Epithelial cell of esophagus (primary cell): ENCODE results near the gene TACC2.
"Not testable (repeated sequence)": the region's sequence is repeated elsewhere in the genome, so short reads cannot be mapped to it uniquely, and the experiment has no call there.

Source experiments
- DNase-seq: peaks from one replicate; pipeline ENCODE4 v3.0.0; 2010; ENCODE audit warnings: low read depth
- H3K4me3 ChIP-seq: 2 replicates; pipeline ENCODE4 v1.5.1; 2011; ENCODE audit warnings: mild to moderate bottlenecking, low read length, control low read depth
- TF ChIP-seq, protein P1 (sequence below): IDR thresholded peaks from 2 replicates; pipeline ENCODE4 v1.5.1; 2011; ENCODE audit warnings: low read depth, mild to moderate bottlenecking, low read length, control low read depth, inconsistent platforms; ENCODE audit not compliant: insufficient read depth; ENCODE audit errors: missing control alignments

The TACC2 gene

DNA sequence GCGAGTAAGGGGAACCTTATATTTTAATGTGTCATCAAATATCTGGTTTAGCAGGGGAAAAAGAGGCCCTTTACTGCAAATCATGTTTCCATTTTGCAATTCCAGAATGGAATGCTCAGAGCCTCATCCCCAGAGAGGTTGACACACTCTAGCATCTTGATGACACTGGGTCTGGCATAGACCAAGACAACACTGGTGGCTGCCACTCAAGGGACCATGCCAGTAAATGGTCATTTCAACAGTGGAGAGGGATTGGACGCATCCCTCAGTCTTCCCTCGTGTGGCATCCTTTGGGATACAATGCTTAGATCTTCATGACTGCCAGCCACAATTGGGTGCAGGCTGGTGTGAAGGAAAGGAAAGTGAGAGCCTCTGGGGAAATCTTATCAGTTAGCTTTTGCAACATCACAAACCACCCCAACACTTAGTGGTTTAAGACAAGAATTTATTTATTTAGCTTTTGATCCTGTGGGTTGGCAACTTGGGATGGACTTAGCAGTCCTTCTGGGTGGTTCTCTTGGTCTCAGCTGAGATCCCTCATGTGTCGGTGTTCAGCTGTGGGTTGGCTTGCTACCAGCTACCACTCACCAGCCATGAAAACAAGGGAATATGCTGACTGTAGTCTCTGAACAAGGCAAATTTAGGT is 21.6 kb downstream of the TACC2 start:
- TF ChIP-seq, protein P1, sequence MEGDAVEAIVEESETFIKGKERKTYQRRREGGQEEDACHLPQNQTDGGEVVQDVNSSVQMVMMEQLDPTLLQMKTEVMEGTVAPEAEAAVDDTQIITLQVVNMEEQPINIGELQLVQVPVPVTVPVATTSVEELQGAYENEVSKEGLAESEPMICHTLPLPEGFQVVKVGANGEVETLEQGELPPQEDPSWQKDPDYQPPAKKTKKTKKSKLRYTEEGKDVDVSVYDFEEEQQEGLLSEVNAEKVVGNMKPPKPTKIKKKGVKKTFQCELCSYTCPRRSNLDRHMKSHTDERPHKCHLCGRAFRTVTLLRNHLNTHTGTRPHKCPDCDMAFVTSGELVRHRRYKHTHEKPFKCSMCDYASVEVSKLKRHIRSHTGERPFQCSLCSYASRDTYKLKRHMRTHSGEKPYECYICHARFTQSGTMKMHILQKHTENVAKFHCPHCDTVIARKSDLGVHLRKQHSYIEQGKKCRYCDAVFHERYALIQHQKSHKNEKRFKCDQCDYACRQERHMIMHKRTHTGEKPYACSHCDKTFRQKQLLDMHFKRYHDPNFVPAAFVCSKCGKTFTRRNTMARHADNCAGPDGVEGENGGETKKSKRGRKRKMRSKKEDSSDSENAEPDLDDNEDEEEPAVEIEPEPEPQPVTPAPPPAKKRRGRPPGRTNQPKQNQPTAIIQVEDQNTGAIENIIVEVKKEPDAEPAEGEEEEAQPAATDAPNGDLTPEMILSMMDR, result no peak
- H3K4me3 ChIP-seq, result no peak overlapping the region
- DNase-seq, result no peak

DNA sequence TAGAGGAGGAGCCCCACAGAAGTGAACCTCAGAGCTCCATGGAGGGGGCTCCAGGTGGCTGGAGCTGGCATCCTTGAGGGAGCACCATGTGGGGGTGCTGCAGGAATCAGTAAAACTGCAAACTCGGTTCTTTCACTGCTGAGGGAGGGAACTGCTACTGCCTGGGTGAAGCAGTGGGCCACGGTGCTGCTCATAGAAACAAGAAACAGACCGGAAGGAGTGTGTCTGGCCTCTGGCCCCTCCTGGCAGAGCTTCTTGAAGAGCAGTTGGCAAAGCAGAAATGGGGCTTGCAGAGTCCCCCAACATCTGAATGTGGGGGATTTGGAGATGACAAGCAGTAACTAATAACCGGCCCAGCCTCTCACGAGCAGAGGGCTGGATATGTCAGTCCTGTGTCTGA is 23.8 kb downstream of the TACC2 start:
- TF ChIP-seq, protein P1, result no peak
- no peak overlapping the region for H3K4me3 ChIP-seq
- no peak for DNase-seq

DNA sequence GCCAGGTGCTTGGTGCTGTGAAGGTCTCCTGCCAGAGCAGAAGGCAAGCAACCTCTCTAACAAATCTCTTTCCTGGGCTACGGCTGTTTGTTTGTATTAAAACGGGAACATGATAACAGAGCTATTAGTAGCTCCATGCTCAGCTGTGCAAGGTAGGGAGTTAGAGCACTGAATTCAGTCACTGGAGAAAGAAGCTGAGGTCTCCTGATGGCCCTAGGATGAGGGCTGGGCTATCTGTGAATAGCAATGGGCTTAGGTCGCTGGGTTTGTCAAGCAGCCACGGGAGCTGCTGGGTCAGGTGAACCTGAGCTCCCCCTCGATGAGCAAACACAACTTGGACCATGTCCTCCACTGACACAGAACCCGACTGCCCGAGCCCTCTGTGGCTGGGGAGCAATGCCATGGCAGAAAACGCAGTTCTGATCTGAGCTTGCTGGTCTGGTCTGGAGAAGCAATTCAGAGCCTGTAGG is 24.4 kb downstream of the TACC2 start:
- TF ChIP-seq, protein P1, result no peak
- no peak for DNase-seq
- H3K4me3 ChIP-seq, result no peak overlapping the region

DNA sequence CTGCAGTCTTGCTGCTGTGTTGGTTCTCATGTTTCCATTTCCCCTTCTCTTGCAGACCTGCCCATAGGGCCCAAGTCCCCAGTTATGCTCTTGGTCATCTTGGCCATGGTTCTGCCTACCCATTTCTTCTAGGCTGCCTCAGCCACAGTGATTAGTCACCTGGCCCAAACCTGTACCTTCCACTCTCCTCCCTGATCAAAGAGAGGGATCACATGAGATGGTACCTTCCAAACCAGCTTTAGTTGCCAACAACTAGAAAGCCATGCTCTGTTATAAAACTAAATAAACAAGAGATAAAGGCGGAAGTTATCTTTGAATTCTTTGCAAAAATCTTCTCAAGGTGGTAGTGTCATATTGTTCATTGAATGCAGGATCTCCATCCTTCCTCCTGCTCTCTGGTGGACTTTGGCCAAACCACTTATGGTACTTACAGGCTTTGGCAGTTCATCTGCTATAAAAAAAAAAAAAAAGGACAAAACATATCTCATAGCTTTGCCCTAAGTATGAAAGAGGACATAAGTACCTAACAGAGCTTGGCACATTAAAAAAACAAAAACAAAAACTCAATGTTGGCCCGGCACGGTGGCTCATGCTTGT is 25.8 kb downstream of the TACC2 start:
- no peak overlapping the region for H3K4me3 ChIP-seq
- DNase-seq, result no peak
- TF ChIP-seq, protein P1, result no peak

DNA sequence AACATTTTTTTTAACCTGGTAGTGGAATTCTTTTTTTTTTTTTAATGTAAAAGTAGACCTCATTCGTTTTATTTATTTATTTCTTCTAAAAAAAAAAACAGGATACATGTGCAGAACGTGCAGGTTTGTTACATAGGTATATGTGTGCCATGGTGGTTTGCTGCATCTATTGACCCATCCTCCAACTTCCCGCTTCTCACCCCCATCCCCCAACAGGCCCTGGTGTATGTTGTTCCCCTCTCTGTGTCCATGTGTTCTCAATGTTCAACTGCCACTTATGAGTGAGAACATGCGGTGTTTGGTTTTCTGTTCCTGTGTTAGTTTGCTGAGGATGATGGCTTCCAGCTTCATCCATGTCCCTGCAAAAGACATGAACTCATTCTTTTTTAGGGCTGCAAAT is 29.0 kb downstream of the TACC2 start:
- not testable (repeated sequence) for H3K4me3 ChIP-seq, DNase-seq

DNA sequence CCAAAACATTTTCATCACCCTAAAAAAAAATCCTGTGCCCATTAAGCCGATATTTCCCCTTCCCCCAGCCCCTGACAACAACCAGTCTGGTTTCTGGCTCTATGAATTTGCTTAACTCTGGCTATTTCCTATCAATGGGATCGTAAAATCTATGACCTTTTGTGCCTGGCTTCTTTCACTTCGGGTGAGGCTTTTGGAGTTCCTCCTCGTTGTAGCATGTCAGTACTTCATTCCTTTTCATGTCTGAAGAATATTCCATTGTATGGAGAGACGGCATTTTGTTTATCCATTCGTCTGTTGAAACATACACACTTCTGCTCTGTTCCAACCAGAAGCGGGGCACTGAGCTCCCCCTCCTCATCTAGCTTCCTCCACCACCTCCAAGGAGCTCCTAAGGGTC is 29.5 kb downstream of the TACC2 start:
- TF ChIP-seq, protein P1, result no peak
- no peak for DNase-seq
- no peak overlapping the region for H3K4me3 ChIP-seq

DNA sequence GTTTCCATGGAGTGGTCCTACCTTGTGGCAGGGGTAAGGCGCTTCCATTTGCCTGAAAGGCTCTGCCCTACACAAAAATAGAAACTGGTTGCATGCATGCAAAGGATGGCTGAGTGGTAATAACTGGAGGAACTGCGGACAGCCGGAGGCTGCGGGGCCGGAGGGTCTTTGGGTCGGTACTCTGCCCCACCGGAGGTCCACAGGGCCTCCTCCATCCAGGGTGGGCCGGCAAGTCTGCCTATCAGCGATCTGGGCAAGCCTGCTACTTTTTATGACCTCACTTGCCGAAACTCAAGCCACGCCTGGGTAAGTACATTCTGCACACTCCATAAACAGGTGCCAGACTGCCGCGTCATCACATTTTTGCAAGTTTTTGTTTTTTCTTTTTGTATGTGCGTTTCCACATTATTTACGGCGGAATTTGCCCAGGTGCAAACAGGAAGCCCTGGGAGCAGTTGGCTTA is 30.0 kb downstream of the TACC2 start:
- TF ChIP-seq, protein P1, result no peak
- DNase-seq, result peak; percentile 77
- H3K4me3 ChIP-seq, result peak overlapping the region; percentile 56
